NB4 (cell line): ENCODE results near the gene TDRD10.

Experiments used
- DNase-seq: peaks from one replicate; pipeline ENCODE4 v3.0.0; 2010; ENCODE audit warnings: low read depth
- H3K4me3 ChIP-seq: one replicate; pipeline ENCODE4 v1.5.1; 2011; ENCODE audit warnings: mild to moderate bottlenecking, low read depth, low read length, moderate library complexity
- MYC ChIP-seq: IDR thresholded peaks from 2 replicates; pipeline ENCODE4 v1.6.1; 2011; ENCODE audit warnings: low read depth, low read length
- POLR2A ChIP-seq: IDR thresholded peaks from 2 replicates; pipeline ENCODE4 v1.6.1; 2011; ENCODE audit warnings: mild to moderate bottlenecking; ENCODE audit not compliant: insufficient read length; ENCODE audit errors: extremely low read depth
- TF ChIP-seq, protein P1 (sequence below): IDR thresholded peaks from one replicate; pipeline ENCODE4 v1.5.1; 2012; ENCODE audit warnings: low read depth, low read length
- TF ChIP-seq, protein P2 (sequence below): IDR thresholded peaks from 2 replicates; pipeline ENCODE4 v1.6.1; 2011; ENCODE audit warnings: low read depth, low read length

Gene TDRD10

DNA sequence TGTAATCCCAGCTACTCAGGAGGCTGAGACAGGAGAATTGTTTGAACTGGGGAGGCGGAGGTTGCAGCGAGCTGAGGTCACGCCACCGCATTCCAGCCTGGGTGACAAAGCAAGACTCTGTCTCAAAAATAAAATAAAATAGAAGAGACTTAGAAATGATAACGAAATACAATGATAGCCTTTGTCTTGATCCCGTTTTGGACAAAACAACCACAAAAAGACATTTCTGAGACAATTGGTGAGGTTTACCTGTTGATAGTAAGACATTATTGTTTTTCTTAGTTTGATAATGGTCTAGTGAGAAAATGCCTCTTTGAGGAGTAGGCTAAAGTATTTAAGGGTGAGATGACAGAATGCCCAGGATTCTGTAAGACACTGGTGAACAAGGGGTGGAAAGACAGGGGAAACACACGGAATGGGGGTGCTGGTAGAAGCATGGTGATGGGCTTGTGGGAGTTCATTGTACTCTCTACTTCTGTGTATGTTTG, 12.1 kb downstream of the TDRD10 start:
- H3K4me3 ChIP-seq = no peak overlapping the region
- no peak for TF ChIP-seq POLR2A
- TF ChIP-seq MYC = no peak
- TF ChIP-seq, protein P1, sequence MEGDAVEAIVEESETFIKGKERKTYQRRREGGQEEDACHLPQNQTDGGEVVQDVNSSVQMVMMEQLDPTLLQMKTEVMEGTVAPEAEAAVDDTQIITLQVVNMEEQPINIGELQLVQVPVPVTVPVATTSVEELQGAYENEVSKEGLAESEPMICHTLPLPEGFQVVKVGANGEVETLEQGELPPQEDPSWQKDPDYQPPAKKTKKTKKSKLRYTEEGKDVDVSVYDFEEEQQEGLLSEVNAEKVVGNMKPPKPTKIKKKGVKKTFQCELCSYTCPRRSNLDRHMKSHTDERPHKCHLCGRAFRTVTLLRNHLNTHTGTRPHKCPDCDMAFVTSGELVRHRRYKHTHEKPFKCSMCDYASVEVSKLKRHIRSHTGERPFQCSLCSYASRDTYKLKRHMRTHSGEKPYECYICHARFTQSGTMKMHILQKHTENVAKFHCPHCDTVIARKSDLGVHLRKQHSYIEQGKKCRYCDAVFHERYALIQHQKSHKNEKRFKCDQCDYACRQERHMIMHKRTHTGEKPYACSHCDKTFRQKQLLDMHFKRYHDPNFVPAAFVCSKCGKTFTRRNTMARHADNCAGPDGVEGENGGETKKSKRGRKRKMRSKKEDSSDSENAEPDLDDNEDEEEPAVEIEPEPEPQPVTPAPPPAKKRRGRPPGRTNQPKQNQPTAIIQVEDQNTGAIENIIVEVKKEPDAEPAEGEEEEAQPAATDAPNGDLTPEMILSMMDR = no peak
- TF ChIP-seq, protein P2, sequence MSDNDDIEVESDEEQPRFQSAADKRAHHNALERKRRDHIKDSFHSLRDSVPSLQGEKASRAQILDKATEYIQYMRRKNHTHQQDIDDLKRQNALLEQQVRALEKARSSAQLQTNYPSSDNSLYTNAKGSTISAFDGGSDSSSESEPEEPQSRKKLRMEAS = no peak
- DNase-seq = no peak

DNA sequence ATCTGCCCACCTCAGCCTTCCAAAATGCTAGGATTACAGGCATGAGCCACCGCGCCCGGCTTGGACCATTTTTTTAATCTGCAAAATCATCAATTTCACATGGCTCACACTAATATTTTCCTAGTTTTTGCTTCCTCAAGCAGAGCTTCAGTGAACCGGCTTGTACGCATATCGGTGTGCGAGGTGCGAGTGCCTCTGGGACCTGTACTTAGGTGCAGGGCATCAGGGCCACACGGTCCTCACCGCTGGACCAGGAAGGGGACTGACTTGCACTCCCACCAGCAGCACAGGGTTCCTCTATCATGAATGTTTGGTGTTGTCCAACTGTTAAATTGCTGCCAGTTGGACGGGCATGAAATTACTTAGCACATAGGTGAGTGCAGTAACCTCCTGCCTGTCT, 15.6 kb downstream of the TDRD10 start:
- no peak for TF ChIP-seq POLR2A
- TF ChIP-seq, protein P2 = no peak
- TF ChIP-seq, protein P1 = no peak
- no peak for TF ChIP-seq MYC
- no peak overlapping the region for H3K4me3 ChIP-seq
- DNase-seq = no peak

DNA sequence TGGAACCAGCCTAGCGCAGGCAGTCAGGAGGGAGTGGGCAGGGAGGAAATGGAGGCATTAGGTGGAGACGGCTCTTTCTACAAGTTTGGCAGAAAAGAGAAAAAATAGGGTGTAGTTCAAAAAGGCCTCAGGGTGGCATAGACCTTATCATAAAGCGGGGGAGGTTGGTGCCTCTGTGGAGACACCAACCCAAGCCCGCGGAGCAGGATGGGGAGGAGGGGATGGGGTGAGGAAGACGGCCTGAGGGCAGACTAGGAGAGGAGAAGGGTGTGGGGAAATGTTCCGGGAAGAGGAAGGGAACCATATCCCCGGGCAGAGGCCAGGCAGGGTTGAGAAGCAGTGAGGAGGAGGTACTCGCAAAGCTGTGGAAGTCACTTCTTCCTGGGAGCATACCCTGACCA, 17.6 kb downstream of the TDRD10 start:
- no peak for TF ChIP-seq POLR2A
- TF ChIP-seq, protein P2 = no peak
- TF ChIP-seq MYC = no peak
- TF ChIP-seq, protein P1 = no peak
- no peak for DNase-seq
- H3K4me3 ChIP-seq = no peak overlapping the region

- TF ChIP-seq MYC (no peak), POLR2A (no peak)
- TF ChIP-seq, protein P1 = no peak
- TF ChIP-seq, protein P2 = no peak
- DNase-seq = no peak
- no peak overlapping the region for H3K4me3 ChIP-seq
These were observed 18.3 kb downstream of the TDRD10 start for GRCh38 chr1:154520333-154520732.

GRCh38 chr1:154521695-154522094, 19.7 kb downstream of the TDRD10 start:
- no peak for DNase-seq
- TF ChIP-seq, protein P2 = no peak
- TF ChIP-seq MYC (no peak), POLR2A (no peak)
- TF ChIP-seq, protein P1 = no peak
- no peak overlapping the region for H3K4me3 ChIP-seq
